ENCODE data around the gene APBA1. TPM values are rescaled to one million over a fixed set of nuclear protein-coding genes. Genes with fewer than 3 reads are reported as not detected.

APBA1 gene
- total RNA-seq, 1 donor from 2014 or later = 5.9 TPM

DNA sequence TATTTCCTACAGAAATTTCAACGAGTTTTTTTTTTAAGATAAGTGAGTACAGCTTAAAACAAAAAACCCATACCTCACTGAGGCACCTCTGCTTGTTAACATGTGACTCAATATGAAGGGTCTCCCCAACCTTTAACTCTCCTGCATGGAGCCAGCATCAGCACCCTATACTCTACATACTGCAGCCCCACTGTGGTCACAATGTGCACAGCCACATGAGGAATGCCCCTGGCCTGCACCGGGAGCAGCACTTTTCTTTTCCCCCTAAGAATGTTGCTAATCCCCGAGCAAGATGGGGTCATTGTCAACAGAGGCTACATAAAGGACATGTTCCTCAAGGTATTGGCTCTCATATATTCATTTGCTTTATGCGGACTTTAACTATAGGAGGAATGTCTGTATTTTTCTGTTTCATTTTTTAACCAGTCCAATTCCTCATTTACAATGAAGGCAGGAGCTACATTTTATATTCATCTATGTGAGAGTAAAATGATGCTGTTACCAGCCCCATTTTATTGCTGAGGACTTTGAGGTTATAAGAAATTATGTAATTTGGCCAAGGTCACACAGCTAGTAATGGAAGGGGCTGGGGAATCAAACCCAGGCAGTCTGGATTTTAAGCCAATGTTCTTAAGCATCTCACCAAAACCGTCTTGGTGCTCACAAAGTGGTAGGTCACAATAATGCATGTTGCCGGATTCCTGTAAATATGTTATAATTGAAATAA is 93.0 kb downstream of the APBA1 start:
- H3K9ac ChIP-seq (ENCODE audit: low read length) = no peak overlapping the region
- no peaks in the 10 kb centered on the region for H3K9me3 Mint-ChIP-seq (ENCODE audit: unreplicated experiment)
- H3K36me3 ChIP-seq (ENCODE audit: insufficient read depth, low read length) = no peaks in the 10 kb centered on the region
- no peak overlapping the region for H3K4me3 ChIP-seq (ENCODE audit: insufficient read depth, low read depth, low read length)
- H3K9me3 ChIP-seq (ENCODE audit: insufficient read depth, low read depth, low read length) = no peaks in the 10 kb centered on the region
- no peak overlapping the region for H3K27ac ChIP-seq (ENCODE audit: low read depth, low read length)
- DNase-seq (ENCODE audit: low read depth) = no peak
- H3K27ac Mint-ChIP-seq (ENCODE audit: unreplicated experiment) = no peak overlapping the region
- peaks cover 5% of the 10 kb centered on the region for H3K4me1 Mint-ChIP-seq (ENCODE audit: low read depth, unreplicated experiment)
- no peak overlapping the region for H3K4me3 Mint-ChIP-seq (ENCODE audit: unreplicated experiment)
- no peaks in the 10 kb centered on the region for H4K20me1 ChIP-seq (ENCODE audit: insufficient read depth, low read length)
- H2AFZ ChIP-seq (ENCODE audit: low read depth, low read length) = no peak overlapping the region
- H3K4me1 ChIP-seq (ENCODE audit: insufficient read depth, low read length) = peaks cover 3% of the 10 kb centered on the region
- no peaks in the 10 kb centered on the region for H3K36me3 Mint-ChIP-seq (ENCODE audit: low read depth, unreplicated experiment)
- no peak for FAIRE-seq
- H3K27me3 Mint-ChIP-seq (ENCODE audit: low read depth, unreplicated experiment) = peaks cover 4% of the 10 kb centered on the region
- H3K27me3 ChIP-seq (ENCODE audit: insufficient read depth, low read length) = no peaks in the 10 kb centered on the region
- no peak for TF ChIP-seq EZH2 (IDR thresholded peaks at IDR 0.05; ENCODE audit: insufficient read depth, low read length)
- TF ChIP-seq, protein P1, sequence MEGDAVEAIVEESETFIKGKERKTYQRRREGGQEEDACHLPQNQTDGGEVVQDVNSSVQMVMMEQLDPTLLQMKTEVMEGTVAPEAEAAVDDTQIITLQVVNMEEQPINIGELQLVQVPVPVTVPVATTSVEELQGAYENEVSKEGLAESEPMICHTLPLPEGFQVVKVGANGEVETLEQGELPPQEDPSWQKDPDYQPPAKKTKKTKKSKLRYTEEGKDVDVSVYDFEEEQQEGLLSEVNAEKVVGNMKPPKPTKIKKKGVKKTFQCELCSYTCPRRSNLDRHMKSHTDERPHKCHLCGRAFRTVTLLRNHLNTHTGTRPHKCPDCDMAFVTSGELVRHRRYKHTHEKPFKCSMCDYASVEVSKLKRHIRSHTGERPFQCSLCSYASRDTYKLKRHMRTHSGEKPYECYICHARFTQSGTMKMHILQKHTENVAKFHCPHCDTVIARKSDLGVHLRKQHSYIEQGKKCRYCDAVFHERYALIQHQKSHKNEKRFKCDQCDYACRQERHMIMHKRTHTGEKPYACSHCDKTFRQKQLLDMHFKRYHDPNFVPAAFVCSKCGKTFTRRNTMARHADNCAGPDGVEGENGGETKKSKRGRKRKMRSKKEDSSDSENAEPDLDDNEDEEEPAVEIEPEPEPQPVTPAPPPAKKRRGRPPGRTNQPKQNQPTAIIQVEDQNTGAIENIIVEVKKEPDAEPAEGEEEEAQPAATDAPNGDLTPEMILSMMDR (IDR thresholded peaks at IDR 0.05; ENCODE audit: insufficient read depth, low read depth, low read length) = no peak
- H3K79me2 ChIP-seq (ENCODE audit: insufficient read depth, low read length) = no peaks in the 10 kb centered on the region
- no peak overlapping the region for H3K4me2 ChIP-seq (ENCODE audit: low read length)

DNA sequence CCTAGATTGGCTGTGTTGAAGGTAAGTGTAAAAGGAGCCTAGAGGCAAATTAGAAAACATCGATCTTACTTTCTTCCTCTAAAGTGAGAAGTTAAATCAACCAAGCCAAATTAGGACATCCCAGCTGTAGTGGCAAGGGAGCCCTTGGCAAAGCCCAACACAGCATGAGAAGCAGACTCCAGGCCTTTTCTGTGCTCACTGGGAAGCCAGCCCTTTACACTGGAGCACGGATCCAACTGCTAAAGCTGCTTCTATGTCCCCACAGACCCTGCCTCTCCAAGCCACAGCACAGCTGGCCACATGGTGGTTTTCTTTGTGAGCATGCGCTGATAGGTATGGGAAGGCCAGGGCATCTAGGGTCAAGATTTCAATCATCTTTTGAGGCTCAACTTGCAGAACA is 94.1 kb downstream of the APBA1 start:
- no peaks in the 10 kb centered on the region for H4K20me1 ChIP-seq (ENCODE audit: insufficient read depth, low read length)
- no peak for TF ChIP-seq EZH2 (IDR thresholded peaks at IDR 0.05; ENCODE audit: insufficient read depth, low read length)
- TF ChIP-seq, protein P1 (IDR thresholded peaks at IDR 0.05; ENCODE audit: insufficient read depth, low read depth, low read length) = no peak
- peaks cover 12% of the 10 kb centered on the region for H3K4me1 Mint-ChIP-seq (ENCODE audit: low read depth, unreplicated experiment)

DNA sequence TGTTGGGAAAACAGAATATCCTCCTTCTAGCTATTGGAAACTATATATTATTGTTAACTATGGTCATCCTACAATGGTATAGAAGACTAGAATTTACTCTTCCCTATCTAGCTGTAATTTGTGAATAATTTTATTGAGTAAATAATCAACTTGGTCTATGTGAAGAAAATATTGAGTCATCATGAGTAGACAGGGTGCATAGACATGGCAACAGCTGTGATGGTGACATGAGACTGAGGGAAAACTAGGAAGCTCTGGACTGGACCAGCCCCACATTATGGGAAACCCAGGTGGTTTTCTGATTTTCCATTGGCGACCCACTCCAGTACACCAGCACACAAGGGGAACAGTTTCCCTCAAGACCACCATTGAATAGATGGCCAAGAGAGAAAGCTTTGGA is 95.0 kb downstream of the APBA1 start:
- no peak for TF ChIP-seq EZH2 (IDR thresholded peaks at IDR 0.05; ENCODE audit: insufficient read depth, low read length)
- TF ChIP-seq, protein P1 (IDR thresholded peaks at IDR 0.05; ENCODE audit: insufficient read depth, low read depth, low read length) = no peak
- H3K27me3 ChIP-seq (ENCODE audit: insufficient read depth, low read length) = no peaks in the 10 kb centered on the region
- no peak overlapping the region for H3K4me2 ChIP-seq (ENCODE audit: low read length)
- Mint-ChIP-seq H3K9me3 (ENCODE audit: unreplicated experiment) (no peaks in the 10 kb centered on the region), H3K27ac (ENCODE audit: unreplicated experiment) (no peak overlapping the region), H3K27me3 (ENCODE audit: low read depth, unreplicated experiment) (peaks cover 4% of the 10 kb centered on the region), H3K36me3 (ENCODE audit: low read depth, unreplicated experiment) (no peaks in the 10 kb centered on the region), H3K4me1 (ENCODE audit: low read depth, unreplicated experiment) (peaks cover 15% of the 10 kb centered on the region), H3K4me3 (ENCODE audit: unreplicated experiment) (no peak overlapping the region)
- no peaks in the 10 kb centered on the region for H3K36me3 ChIP-seq (ENCODE audit: insufficient read depth, low read length)
- no peaks in the 10 kb centered on the region for H4K20me1 ChIP-seq (ENCODE audit: insufficient read depth, low read length)
- no peak overlapping the region for H2AFZ ChIP-seq (ENCODE audit: low read depth, low read length)
- H3K9me3 ChIP-seq (ENCODE audit: insufficient read depth, low read depth, low read length) = no peaks in the 10 kb centered on the region
- H3K4me3 ChIP-seq (ENCODE audit: insufficient read depth, low read depth, low read length) = no peak overlapping the region
- no peaks in the 10 kb centered on the region for H3K79me2 ChIP-seq (ENCODE audit: insufficient read depth, low read length)
- no peak overlapping the region for H3K9ac ChIP-seq (ENCODE audit: low read length)
- H3K27ac ChIP-seq (ENCODE audit: low read depth, low read length) = no peak overlapping the region
- no peak for FAIRE-seq
- DNase-seq (ENCODE audit: low read depth) = no peak
- peaks cover 12% of the 10 kb centered on the region for H3K4me1 ChIP-seq (ENCODE audit: insufficient read depth, low read length)

More for the DNA sequence above, 94.1 kb downstream of the APBA1 start:
- DNase-seq (ENCODE audit: low read depth) = no peak
- Histone ChIP-seq H3K79me2 (ENCODE audit: insufficient read depth, low read length) (no peaks in the 10 kb centered on the region), H3K4me1 (ENCODE audit: insufficient read depth, low read length) (peaks cover 12% of the 10 kb centered on the region), H3K9me3 (ENCODE audit: insufficient read depth, low read depth, low read length) (no peaks in the 10 kb centered on the region), H3K9ac (ENCODE audit: low read length) (no peak overlapping the region), H3K36me3 (ENCODE audit: insufficient read depth, low read length) (no peaks in the 10 kb centered on the region), H3K4me3 (ENCODE audit: insufficient read depth, low read depth, low read length) (no peak overlapping the region), H3K27ac (ENCODE audit: low read depth, low read length) (no peak overlapping the region), H3K27me3 (ENCODE audit: insufficient read depth, low read length) (no peaks in the 10 kb centered on the region), H3K4me2 (ENCODE audit: low read length) (no peak overlapping the region), H2AFZ (ENCODE audit: low read depth, low read length) (no peak overlapping the region)
- FAIRE-seq = no peak
- no peaks in the 10 kb centered on the region for H3K36me3 Mint-ChIP-seq (ENCODE audit: low read depth, unreplicated experiment)
- no peak overlapping the region for H3K4me3 Mint-ChIP-seq (ENCODE audit: unreplicated experiment)
- H3K27ac Mint-ChIP-seq (ENCODE audit: unreplicated experiment) = no peak overlapping the region
- H3K27me3 Mint-ChIP-seq (ENCODE audit: low read depth, unreplicated experiment) = peaks cover 2% of the 10 kb centered on the region
- H3K9me3 Mint-ChIP-seq (ENCODE audit: unreplicated experiment) = no peaks in the 10 kb centered on the region

All from astrocyte (in vitro differentiated cells and primary cell).